HG03060 (cell line): ENCODE data around the gene MAGEA11.
"Not testable (repeated sequence)": the region's sequence is repeated elsewhere in the genome, so short reads cannot be mapped to it uniquely, and the experiment has no call there.

ENCODE experiments used
- ATAC-seq: cut with Tn5 transposase; IDR thresholded peaks from one replicate; pipeline ENCODE4 v1.9.1; 2021; ENCODE audit warnings: low read depth, moderate number of reproducible peaks; ENCODE audit not compliant: unreplicated experiment

Gene MAGEA11

GRCh38 chrX:149717803-149718202 is 5.9 kb downstream of the MAGEA11 start:
- no peak for ATAC-seq

- ATAC-seq: no peak
Measured at GRCh38 chrX:149718757-149719156, 6.9 kb downstream of the MAGEA11 start.

GRCh38 chrX:149720021-149720689 is 8.3 kb downstream of the MAGEA11 start:
- no peak for ATAC-seq

GRCh38 chrX:149721241-149721640 is 9.4 kb downstream of the MAGEA11 start:
- not testable (repeated sequence) for ATAC-seq

GRCh38 chrX:149721778-149722177 is 9.9 kb downstream of the MAGEA11 start:
- ATAC-seq: no peak

- not testable (repeated sequence) for ATAC-seq
Measured at GRCh38 chrX:149723583-149724118, 11.8 kb downstream of the MAGEA11 start.

GRCh38 chrX:149727308-149727707 is 15.4 kb downstream of the MAGEA11 start:
- not testable (repeated sequence) for ATAC-seq

DNA sequence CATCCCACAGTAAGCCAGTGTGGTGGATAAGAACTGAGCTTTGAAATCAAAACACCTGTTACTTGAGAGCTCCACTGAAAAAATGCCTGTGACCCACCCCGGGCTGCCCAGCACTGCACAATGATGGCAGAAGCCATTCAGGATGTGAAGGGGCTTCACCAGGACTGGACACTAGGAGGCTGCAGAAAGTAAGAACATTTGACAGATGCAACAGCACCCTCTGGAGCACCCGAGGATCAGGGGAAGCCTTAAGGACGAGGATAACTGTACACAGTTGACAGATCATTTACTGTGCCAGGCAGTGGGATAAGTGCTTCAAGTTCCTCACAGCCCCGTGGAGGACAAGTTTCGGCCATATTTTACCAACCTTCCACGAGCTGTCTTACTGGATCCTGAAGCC is 30.4 kb downstream of the MAGEA11 start:
- ATAC-seq: not testable (repeated sequence)

GRCh38 chrX:149746390-149747007 is 34.6 kb downstream of the MAGEA11 start:
- not testable (repeated sequence) for ATAC-seq

GRCh38 chrX:149757206-149758067 is 45.6 kb downstream of the MAGEA11 start:
- ATAC-seq: no peak

DNA sequence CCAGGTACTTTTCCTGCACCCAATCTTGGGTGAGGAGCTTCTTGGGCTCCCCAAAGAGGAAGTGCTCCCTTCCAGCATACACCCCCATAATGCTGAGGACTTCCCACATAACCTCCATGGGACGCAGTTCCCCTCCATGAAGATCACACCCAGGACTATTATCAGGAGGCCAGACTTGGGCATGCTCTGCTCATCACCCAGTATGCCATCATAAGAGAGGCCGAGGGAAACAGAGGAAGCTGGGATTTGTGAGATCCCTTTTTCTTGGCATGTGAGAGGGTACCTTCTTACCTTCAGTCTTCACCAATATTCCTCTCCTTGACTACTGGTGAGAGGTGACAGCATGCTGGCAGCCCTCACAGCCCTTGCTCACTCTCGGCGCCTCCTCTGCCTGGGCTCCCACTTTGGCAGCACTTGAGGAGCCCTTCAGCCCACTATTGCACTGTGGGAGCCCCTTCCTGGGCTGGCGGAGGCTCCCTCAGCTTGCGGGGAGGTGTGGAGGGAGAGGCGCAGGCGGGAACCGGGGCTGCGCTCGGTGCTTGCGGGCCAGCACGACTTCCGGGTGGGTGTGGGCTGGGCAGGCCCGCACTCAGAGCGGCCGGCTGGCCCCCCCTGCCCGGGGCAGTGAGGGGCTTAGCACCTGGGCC is 46.3 kb downstream of the MAGEA11 start:
- ATAC-seq: no peak

GRCh38 chrX:149758715-149759078 is 46.8 kb downstream of the MAGEA11 start:
- ATAC-seq: not testable (repeated sequence)

DNA sequence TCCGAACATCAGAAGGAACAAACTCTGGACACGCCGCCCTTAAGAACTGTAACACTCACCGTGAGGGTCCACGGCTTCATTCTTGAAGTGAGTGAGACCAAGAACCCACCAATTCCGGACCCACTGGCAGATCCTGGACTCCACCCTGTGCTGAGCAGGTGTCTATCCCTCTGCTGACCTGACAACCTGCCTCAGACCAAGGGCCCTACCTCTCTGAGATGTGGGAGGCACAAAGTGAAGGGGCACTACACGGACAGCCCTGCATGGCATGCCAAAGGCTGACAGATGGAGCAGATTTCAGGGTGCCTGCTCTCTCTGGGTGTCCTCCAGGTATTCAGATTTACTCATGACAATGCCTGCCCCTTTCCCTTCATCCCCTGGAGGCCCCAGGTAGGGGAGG is 48.0 kb downstream of the MAGEA11 start:
- ATAC-seq: no peak

GRCh38 chrX:149760965-149761364 is 49.1 kb downstream of the MAGEA11 start:
- no peak for ATAC-seq

DNA sequence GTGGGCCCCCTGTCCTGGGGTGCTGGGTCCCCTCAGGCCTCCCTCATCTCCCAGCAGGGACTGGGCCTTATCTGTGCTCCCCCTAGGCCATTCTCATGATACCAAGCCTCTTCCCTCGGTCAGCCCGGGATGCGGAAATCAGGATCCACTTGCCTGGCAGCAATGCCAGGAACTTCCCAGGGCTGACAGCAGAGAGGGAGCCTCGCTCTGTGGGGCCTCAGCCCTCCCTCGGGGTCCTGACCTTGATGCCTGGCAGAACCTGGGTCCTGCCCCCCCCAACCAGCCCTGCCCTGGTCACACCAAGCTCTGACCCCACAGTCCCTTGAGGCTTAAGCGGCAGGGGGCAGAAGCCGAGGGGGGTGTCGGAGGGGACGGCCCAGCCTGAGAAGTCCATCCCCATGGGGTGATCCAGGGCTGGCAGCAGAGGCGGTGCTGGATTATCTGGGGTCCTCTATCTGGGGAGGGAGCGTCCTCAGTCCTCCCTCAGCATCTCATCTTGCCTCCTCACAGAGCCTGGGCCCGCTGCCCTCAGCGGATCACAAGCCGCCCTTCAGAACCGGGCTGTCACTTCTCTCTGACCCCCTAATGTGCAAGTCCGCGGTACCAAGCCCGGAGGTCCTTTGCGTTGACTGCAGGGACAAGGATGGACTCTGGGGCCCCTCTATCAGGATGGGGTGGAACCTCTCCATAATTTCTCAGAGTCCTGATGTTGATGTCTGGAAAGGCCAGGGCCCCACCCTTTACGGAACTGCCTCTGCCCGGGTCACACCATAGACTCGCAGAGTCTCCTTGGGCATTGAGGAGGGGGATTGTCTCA is 50.2 kb downstream of the MAGEA11 start:
- not testable (repeated sequence) for ATAC-seq

GRCh38 chrX:149762696-149763614 is 51.1 kb downstream of the MAGEA11 start:
- no peak for ATAC-seq
